GM19438 (cell line): Measurements from ENCODE around the gene SERGEF.

Experiments used
- ATAC-seq: cut with Tn5 transposase; IDR thresholded peaks from one replicate; pipeline ENCODE4 v1.9.1; 2021; ENCODE audit warnings: low read depth; ENCODE audit not compliant: unreplicated experiment

The SERGEF gene

GRCh38 chr11:17793642-17794170 is 219.1 kb downstream of the SERGEF start:
- ATAC-seq, result no peak

- no peak for ATAC-seq
Observed at GRCh38 chr11:17792161-17792560, 220.7 kb downstream of the SERGEF start.

GRCh38 chr11:17791144-17791543 is 221.7 kb downstream of the SERGEF start:
- ATAC-seq, result no peak

GRCh38 chr11:17790453-17790852 is 222.4 kb downstream of the SERGEF start:
- no peak for ATAC-seq

- ATAC-seq, result no peak
Observed at GRCh38 chr11:17788084-17788483, 224.8 kb downstream of the SERGEF start.

GRCh38 chr11:17786824-17787525 is 225.9 kb downstream of the SERGEF start:
- no peak for ATAC-seq

GRCh38 chr11:17783878-17784277 is 229.0 kb downstream of the SERGEF start:
- ATAC-seq, result no peak

GRCh38 chr11:17782603-17783337 is 230.1 kb downstream of the SERGEF start:
- ATAC-seq, result no peak

GRCh38 chr11:17782145-17782544 is 230.7 kb downstream of the SERGEF start:
- no peak for ATAC-seq

GRCh38 chr11:17781626-17782025 is 231.2 kb downstream of the SERGEF start:
- no peak for ATAC-seq

- no peak for ATAC-seq
Observed at GRCh38 chr11:17781221-17781620, 231.6 kb downstream of the SERGEF start.

GRCh38 chr11:17780668-17781067 is 232.2 kb downstream of the SERGEF start:
- no peak for ATAC-seq

- no peak for ATAC-seq
Observed at GRCh38 chr11:17779861-17780594, 232.8 kb downstream of the SERGEF start.

- ATAC-seq, result no peak
Observed at GRCh38 chr11:17778956-17779860, 233.6 kb downstream of the SERGEF start.

GRCh38 chr11:17778352-17778751 is 234.5 kb downstream of the SERGEF start:
- ATAC-seq, result no peak

GRCh38 chr11:17777738-17778091 is 235.1 kb downstream of the SERGEF start:
- no peak for ATAC-seq

GRCh38 chr11:17777086-17777737 is 235.6 kb downstream of the SERGEF start:
- no peak for ATAC-seq

- ATAC-seq, result no peak
Observed at GRCh38 chr11:17776212-17776875, 236.5 kb downstream of the SERGEF start.

- ATAC-seq, result no peak
Observed at GRCh38 chr11:17775507-17776211, 237.2 kb downstream of the SERGEF start.
